GM18526 (cell line): Measurements from ENCODE around the gene SKA3.

Source experiments
- POLR2A ChIP-seq: IDR thresholded peaks from 3 replicates; pipeline ENCODE4 v1.6.1; 2011; ENCODE audit not compliant: insufficient read length; ENCODE audit errors: extremely low read depth

SKA3 gene

DNA sequence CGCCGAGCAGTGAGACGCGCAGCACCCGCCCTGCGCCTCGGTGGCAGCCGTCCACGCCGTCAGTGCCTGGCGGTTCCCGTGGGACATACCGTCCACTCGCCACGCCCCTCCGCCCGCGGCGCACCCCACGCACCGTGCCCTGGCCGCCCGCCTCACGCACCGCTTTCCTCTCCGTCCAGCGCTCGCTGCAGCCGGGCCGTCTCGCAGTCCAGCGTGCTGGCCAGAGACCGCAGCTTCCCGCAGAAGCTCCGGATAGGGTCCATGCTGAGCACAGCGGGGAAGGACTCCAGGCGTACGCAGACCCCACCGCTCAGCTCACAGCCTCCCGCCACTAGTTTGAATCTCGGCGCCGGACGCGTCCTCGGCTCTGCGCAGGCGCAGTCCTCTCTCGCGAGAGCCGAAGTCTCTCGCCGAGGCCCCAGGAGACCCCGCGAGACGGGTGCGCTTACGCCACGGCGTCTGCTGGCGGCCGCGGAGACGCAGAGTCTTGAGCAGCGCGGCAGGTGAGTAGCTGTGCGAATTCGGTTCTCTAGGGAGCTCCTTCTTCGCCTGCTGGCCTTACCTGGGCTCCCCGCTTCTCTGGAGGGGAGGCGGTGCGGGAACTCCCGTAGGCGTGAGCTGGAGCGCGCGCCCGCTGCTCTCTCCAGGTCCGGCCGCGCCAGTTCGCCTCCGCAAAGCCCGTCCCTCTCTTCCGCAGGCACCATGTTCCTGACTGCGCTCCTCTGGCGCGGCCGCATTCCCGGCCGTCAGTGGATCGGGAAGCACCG lies at the start of gene SKA3, which contains the start of gene MRPL57:
SKA3 (minus strand) TSS at position 338 of the 767 bp plus-strand sequence; CDS start at position 263, 75 bp downstream.
MRPL57 (plus strand) TSS at position 444 of the 767 bp plus-strand sequence; CDS start at position 703, 259 bp downstream.
- peak; percentile 98 for TF ChIP-seq POLR2A

GRCh38 chr13:21225082-21225481 lies 48.7 kb upstream of the SKA3 start:
- TF ChIP-seq POLR2A, result no peak

GRCh38 chr13:21221268-21221667 lies 44.9 kb upstream of the SKA3 start:
- no peak for TF ChIP-seq POLR2A

- no peak for TF ChIP-seq POLR2A
Observed at GRCh38 chr13:21219036-21219381, 42.7 kb upstream of the SKA3 start.

GRCh38 chr13:21218351-21219035 lies 42.1 kb upstream of the SKA3 start:
- no peak for TF ChIP-seq POLR2A

GRCh38 chr13:21216332-21216731 lies 40.0 kb upstream of the SKA3 start:
- TF ChIP-seq POLR2A, result no peak

GRCh38 chr13:21212138-21212775 lies 35.9 kb upstream of the SKA3 start:
- no peak for TF ChIP-seq POLR2A

DNA sequence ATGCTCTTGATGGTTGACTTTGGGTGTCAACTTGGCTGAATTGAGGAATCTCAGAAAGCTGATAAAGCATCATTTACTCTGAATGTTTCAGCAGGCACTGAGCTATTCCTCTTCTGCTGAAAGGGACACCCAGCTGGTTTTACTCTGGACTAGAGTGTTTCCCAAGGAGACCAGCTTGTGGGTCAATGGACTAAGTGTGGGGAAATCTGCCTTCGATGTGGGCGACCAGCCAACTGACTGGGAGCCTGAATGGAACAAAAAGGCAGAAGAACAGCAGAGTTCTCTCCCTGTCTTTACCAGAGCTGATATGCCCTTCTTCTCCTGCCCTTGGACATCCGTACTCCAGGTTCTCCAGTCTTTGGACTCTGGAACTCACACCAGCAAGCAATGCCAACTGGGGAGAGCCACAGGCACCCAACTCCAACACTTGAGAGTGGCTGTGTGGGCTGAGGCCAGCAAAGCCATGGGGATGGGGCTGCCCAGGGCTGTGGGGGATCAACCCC lies 32.4 kb upstream of the SKA3 start:
- no peak for TF ChIP-seq POLR2A

GRCh38 chr13:21202767-21203531 lies 26.6 kb upstream of the SKA3 start:
- TF ChIP-seq POLR2A, result no peak

GRCh38 chr13:21181671-21182070 lies 5.3 kb upstream of the SKA3 start:
- no peak for TF ChIP-seq POLR2A

- TF ChIP-seq POLR2A, result no peak
Observed at GRCh38 chr13:21176982-21177284, 581 bp upstream of the SKA3 start.

- no peak for TF ChIP-seq POLR2A
Observed at GRCh38 chr13:21175656-21176214, 617 bp downstream of the SKA3 start.

GRCh38 chr13:21171420-21171819 lies 4.9 kb downstream of the SKA3 start:
- no peak for TF ChIP-seq POLR2A

DNA sequence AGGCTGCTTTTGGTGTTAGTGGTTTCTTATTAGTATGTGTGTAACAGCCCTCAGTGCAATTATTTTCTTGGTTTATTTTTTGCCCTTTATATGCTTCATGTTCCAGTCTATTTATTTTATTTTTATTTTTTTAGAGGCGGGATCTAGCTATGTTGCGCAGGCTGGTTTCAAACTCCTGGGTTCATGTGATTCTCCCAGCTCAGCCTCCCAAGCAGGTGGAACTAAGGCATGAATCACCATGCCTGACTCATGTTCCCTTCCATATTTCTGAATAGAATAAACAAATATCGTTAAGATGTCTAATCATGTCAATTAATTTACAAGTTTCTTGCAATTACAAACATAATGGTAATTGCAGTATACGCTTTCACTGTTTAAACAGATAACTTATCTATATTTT lies 11.7 kb downstream of the SKA3 start:
- no peak for TF ChIP-seq POLR2A
